Posterior vena cava (tissue), 2 donors: ENCODE results near the gene POP7. TPM values are rescaled to one million over a fixed set of nuclear protein-coding genes. Genes with fewer than 3 reads are reported as not detected.
"Not testable (repeated sequence)": the region's sequence is repeated elsewhere in the genome, so short reads cannot be mapped to it uniquely, and the experiment has no call there.

Experiments used
- DNase-seq: peaks from one replicate; pipeline ENCODE4 v3.0.0-alpha.2; 2020; ENCODE audit warnings: low spot score
- intact Hi-C, 2 donors: fragments of 100-400 bp; cut with DNase I; formaldehyde crosslinking; loops; one replicate each; pipeline versions ENCODE4 v1.14.1 to v1.14.2; 2022 to 2023
- total RNA-seq, 2 donors: library from RNA; stranded (reverse); fragmentation: NEBNext Ultra II Directional; extraction: Animal tissue kit (Norgen Biotek cat#: 25700); gene quantifications; one replicate each; pipeline ENCODE4 v1.2.1, GENCODE V29; 2021
- donor health status: DM: yes; HTN: yes; CAD: no.
- donor health status: DM: yes; HTN: yes; CAD: no.

Gene POP7
- total RNA-seq, 2 donors from 2014 or later: 17.1 to 23.0 TPM

DNA sequence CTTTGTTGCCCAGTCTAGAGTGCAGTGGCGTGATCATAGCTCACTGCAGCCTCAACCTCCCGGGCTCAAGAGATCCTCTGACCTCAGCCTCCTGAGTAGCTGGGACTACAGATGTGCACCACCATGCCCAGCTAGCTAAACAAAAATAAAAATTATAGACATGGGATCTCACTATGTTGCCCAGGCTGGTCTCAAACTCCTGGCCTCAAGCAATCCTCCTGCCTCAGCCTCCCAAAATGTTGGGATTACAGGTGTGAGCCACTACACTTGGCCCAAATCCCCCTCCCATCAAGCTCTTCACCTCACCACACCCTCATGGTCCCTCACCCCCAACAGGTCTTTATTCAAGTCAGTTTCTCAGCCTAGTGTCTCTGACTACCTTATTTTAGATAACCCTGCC lies 11.2 kb downstream of the POP7 start:
- intact Hi-C loops, DNase-seq: not testable (repeated sequence)

DNA sequence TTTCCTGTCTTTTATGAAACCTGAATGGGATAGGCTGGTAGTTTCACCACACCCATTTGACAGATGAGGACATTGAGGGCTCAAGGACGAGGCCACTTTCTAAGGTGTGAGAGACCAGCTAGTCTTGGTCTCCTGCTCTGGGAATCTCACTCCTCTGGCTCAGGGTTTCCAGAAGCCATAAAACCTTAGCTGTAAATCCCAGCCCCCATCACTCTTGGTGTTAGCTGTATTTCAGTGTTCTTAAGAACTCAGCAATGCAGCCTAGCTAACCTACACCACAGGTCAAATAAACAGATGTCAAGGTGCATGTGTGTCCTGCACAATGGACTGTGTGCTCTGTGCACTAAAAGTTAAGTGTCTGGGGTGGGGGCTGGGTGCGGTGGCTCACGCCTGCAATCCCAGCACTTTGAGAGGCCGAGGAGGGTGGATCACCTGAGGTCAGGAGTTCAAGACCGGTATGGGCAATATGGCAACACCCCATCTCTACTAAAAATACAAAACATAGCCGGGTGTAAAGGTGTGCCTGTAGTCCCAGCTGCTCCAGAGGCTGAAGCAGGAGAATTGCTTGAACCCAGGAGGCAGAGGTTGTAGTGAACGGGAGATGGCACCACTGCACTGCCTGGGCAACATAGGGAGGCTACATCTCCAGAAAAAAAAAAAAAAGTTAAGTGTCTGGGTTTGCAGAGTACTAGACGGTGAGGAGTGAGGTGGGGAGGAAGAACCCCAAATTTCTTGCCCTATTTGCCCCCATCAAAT lies 13.8 kb downstream of the POP7 start:
- DNase-seq: no peak
- intact Hi-C loops: loop anchor here in 1 of 2 donors (10.0 kb wide), 1 partner anchor 135 kb away; the partner anchor contains the start of gene SLC12A9

DNA sequence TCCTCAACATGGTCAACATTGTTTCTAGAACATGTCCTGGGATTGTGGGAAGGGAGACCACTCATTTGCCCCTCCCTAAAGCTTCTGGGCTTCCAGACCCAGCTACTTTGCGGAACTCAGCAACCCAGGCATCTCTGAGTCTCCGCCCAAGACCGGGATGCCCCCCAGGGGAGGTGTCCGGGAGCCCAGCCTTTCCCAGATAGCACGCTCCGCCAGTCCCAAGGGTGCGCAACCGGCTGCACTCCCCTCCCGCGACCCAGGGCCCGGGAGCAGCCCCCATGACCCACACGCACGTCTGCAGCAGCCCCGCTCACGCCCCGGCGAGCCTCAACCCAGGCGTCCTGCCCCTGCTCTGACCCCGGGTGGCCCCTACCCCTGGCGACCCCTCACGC lies 14.4 kb downstream of the POP7 start, which contains the start of gene EPO:
Gene EPO (plus strand): TSS at position 190 of the 392 bp plus-strand sequence. CDS start 513 bp downstream, outside the sequence.
- no peak for DNase-seq
- intact Hi-C loops: loop anchor here in 1 of 2 donors (10.0 kb wide), 1 partner anchor 135 kb away; the partner anchor contains the start of gene SLC12A9

DNA sequence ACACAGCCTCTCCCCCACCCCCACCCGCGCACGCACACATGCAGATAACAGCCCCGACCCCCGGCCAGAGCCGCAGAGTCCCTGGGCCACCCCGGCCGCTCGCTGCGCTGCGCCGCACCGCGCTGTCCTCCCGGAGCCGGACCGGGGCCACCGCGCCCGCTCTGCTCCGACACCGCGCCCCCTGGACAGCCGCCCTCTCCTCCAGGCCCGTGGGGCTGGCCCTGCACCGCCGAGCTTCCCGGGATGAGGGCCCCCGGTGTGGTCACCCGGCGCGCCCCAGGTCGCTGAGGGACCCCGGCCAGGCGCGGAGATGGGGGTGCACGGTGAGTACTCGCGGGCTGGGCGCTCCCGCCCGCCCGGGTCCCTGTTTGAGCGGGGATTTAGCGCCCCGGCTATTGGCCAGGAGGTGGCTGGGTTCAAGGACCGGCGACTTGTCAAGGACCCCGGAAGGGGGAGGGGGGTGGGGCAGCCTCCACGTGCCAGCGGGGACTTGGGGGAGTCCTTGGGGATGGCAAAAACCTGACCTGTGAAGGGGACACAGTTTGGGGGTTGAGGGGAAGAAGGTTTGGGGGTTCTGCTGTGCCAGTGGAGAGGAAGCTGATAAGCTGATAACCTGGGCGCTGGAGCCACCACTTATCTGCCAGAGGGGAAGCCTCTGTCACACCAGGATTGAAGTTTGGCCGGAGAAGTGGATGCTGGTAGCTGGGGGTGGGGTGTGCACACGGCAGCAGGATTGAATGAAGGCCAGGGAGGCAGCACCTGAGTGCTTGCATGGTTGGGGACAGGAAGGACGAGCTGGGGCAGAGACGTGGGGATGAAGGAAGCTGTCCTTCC lies 15.0 kb downstream of the POP7 start:
- DNase-seq: no peak
- intact Hi-C loops: loop anchor here in 1 of 2 donors (10.0 kb wide), 1 partner anchor 134 kb away; the partner anchor contains the start of gene SLC12A9

DNA sequence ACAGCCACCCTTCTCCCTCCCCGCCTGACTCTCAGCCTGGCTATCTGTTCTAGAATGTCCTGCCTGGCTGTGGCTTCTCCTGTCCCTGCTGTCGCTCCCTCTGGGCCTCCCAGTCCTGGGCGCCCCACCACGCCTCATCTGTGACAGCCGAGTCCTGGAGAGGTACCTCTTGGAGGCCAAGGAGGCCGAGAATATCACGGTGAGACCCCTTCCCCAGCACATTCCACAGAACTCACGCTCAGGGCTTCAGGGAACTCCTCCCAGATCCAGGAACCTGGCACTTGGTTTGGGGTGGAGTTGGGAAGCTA lies 15.5 kb downstream of the POP7 start:
- intact Hi-C loops: loop anchor here in 1 of 2 donors (10.0 kb wide), 1 partner anchor 133 kb away; the partner anchor contains the start of gene SLC12A9
- DNase-seq: no peak

DNA sequence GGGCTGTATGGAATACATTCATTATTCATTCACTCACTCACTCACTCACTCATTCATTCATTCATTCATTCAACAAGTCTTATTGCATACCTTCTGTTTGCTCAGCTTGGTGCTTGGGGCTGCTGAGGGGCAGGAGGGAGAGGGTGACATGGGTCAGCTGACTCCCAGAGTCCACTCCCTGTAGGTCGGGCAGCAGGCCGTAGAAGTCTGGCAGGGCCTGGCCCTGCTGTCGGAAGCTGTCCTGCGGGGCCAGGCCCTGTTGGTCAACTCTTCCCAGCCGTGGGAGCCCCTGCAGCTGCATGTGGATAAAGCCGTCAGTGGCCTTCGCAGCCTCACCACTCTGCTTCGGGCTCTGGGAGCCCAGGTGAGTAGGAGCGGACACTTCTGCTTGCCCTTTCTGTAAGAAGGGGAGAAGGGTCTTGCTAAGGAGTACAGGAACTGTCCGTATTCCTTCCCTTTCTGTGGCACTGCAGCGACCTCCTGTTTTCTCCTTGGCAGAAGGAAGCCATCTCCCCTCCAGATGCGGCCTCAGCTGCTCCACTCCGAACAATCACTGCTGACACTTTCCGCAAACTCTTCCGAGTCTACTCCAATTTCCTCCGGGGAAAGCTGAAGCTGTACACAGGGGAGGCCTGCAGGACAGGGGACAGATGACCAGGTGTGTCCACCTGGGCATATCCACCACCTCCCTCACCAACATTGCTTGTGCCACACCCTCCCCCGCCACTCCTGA lies 16.7 kb downstream of the POP7 start:
- intact Hi-C loops: loop anchor here in 1 of 2 donors (2.0 to 10.0 kb wide), 2 partner anchors 132 to 254 kb away; partner anchors contain the start of gene SLC12A9

DNA sequence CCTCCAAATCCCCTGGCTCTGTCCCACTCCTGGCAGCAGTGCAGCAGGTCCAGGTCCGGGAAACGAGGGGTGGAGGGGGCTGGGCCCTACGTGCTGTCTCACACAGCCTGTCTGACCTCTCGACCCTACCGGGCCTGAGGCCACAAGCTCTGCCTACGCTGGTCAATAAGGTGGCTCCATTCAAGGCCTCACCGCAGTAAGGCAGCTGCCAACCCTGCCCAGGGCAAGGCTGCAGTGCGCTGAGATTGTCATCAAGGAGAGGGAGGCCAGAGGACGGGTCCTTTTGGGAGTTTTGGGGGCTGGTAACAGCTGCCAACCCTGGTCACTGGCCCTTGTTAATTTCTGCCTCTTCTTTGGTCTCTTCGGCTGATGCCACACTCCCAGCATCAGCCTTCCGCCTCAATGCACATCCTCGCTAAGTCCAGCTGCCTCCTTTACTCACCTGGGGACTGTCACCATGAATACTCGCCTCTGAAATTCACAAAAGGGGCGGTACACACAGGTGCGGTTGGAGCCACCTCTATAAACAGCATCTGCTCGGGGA lies 17.9 kb downstream of the POP7 start:
- DNase-seq: no peak
- intact Hi-C loops: loop anchor here in 1 of 2 donors (2.0 to 10.0 kb wide), 2 partner anchors 131 to 255 kb away; partner anchors contain the start of gene SLC12A9

More for the DNA sequence above, 16.7 kb downstream of the POP7 start:
- no peak for DNase-seq

DNA sequence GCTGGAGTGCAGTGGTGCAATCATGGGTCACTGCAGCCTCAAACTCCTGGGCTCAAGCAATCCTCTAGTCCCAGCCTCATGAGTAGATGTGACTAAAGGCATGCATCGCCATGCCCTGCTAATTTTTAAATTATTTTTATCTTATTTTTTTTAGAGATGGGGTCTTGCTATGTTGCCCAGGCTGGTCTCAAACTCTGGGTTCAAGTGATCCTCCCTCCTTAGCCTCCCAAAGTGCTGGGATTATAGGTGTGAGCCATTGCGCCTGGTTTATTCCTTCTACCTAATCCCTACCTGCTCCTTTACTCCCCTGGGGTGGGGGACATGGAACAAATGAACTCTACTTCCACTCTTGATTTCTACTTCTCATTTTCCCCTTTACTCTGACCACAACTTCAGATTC lies 18.4 kb downstream of the POP7 start:
- DNase-seq: not testable (repeated sequence)
- intact Hi-C loops: loop anchor here in 1 of 2 donors (10.0 kb wide), 1 partner anchor 130 kb away; the partner anchor contains the start of gene SLC12A9

DNA sequence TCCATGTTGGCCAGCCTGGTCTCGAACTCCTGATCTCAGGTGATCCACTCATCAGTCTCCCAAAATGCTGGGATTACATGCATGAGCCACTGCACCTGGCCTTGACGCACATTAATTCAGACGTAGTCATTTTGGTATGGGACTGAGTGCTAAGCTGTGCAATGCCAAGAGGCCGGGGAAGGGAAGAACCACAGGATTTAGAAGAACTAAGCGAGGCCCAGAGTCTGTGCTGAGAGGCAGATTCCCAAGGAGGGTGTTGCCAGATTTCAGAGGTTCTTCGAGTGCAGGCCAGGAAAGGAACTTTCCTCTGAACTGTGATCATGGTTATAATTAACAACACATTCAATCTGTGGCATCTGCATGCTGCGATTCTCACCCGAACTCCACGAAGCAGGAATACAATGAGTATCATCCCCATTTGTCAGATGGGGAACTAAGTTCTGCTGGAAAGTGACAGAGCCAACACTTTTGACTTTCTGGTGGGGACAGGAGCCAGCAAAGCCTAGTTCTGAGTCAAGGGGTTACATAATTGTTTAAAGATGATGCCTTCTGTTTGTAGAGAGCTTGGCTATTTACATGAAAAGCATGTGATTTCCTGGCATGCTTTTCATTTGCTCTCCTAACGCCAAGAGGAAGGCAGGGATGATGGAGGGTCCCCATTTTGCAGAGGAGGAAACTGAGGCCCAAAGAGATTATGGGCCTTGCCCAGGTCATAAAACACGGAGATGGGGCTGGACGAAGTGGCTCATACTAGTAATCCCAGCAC lies 21.3 kb downstream of the POP7 start:
- no peak for DNase-seq
- intact Hi-C loops: loop anchor here in 1 of 2 donors (10.0 kb wide), 1 partner anchor 128 kb away; the partner anchor contains the start of gene SLC12A9

DNA sequence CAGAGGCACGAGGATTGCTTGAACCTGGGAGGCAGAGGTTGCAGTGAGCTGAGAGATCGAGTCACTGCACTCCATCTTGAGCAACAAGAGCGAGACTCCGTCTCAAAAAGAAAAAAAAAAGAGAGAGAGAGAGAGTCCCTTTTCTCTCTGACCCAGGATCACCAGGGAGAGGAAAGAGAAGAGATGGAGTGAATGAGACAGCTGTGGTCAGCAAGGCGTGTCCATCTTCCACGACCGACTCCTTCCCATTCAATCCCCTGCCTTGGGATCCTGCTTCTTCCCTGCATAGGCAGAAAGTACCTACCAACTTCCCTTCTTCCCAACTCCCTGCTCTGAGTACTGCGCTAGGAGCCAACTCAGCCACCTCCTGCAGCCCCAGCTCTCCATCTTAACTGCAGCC lies 22.3 kb downstream of the POP7 start:
- DNase-seq: no peak
- intact Hi-C loops: loop anchor here in 1 of 2 donors (2.0 to 10.0 kb wide), 2 partner anchors 127 to 255 kb away; partner anchors contain the start of gene SLC12A9

DNA sequence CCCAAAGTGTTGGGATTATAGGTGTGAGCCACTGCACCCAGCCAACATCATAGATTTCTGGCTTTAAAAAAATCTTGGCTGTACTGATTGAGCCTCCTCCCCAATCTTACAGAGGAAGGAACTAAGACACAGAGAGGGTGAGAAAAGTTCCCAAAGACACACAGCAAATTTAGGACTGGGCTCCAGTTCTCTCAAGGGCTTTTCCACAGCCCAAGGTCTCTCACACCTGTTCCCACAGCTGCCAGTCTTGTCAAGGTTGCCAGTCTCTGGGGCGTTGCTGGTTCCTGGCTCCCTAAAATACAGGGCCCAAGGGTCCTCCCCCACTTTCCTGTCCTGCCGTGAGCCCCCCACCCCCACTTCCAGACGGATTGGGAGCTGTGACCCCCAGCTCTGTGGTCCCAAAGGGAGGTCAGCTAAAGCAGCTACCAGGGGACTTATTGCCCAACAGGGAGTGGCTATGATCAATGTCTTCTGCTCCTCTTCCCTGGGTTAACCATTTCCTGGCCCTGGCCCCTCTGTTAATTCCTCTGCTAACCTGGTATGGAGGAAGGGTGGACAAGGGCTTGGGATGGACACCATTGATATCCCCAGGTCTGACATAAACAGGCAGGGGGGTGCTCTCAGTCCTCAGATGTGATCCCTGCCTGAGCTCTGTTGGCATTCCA lies 24.3 kb downstream of the POP7 start:
- no peak for DNase-seq
- intact Hi-C loops: no loop called here

DNA sequence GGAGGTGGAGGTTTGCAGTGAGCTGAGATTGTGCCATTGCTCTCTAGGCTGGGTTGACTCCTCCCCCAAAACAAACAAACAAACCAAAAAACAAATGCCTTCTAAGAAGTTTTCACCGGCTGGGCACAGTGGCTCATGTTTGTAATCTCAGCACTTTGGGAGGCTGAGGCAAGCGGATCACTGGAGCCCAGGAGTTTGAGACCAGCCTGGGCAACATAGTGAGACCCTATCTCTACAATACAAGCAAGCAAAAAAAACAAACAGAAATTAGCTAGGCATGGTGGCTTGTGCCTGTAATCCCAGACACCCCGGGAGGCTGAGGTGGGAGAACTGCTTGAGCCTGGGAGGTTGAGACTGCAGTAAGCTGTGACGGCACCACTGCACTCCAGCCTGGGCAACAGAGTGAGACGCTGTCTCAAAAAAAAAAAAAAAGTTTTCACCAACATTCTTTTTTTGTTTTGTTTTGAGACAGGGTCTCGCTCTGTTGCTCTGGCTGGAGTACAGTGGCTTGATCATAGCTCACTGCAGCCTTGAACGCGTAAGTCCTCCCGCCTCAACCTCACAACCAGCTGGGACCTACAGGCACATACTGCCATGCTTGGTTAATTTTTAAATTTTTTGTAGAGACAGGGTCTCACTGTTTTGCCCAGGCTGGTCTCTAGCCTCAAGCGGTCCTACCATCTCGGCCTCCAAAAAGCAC lies 26.2 kb downstream of the POP7 start:
- DNase-seq: no peak
- intact Hi-C loops: no loop called here

DNA sequence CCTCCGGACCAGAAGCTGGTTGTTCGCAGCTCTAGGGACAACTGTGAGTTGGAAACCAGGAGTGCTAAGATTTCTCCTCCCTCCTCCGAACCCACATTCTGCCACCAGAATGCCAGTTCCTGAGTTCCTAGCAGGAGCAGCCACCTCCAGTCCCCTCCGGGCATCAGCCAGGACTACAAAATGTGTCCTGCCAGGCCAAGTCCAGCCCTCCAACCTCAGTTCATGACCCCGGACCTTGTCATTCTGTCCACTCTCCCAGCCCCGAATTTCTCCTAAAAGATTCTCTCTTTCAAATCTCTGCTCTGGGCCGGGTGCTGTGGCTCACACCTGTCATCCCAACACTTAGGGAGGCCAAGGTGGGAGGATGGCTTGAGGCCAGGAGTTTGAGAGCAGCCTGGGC lies 29.8 kb downstream of the POP7 start:
- no peak for DNase-seq
- intact Hi-C loops: no loop called here

DNA sequence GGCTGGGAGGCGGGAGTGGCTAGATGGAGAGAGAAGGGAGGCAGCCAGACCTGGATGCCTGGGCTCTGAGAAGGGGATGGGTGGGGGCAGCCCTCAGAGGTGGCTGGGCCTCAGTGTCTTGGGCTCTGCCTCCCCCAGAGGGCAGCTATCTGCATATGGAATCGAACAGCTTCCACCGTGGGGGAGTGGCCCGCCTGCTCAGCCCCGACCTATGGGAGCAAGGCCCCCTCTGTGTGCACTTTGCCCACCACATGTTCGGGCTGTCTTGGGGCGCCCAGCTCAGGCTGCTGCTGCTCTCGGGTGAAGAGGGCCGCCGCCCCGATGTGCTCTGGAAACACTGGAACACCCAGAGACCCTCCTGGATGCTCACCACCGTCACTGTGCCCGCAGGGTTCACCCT lies 30.8 kb downstream of the POP7 start:
- no peak for DNase-seq
- intact Hi-C loops: no loop called here

DNA sequence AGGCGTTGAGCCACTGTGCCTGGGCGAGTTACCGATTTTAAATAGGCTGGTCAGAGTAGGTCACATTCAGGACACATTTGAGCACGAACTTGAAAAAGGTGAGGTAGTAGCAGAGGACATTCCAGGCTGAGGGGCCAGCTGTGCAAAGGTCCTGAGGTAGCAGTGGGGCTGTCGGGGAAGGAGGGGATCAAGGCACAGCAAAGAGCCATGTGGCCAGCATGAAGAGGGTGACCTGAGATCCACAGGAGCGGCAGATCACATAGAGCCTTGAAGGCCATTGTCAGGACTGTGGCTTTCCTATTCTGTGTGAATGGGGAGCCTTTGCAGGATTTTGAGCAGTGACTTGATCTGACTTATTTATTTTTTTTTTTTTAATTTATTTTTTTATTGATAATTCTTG lies 34.0 kb downstream of the POP7 start:
- no peak for DNase-seq
- intact Hi-C loops: no loop called here

DNA sequence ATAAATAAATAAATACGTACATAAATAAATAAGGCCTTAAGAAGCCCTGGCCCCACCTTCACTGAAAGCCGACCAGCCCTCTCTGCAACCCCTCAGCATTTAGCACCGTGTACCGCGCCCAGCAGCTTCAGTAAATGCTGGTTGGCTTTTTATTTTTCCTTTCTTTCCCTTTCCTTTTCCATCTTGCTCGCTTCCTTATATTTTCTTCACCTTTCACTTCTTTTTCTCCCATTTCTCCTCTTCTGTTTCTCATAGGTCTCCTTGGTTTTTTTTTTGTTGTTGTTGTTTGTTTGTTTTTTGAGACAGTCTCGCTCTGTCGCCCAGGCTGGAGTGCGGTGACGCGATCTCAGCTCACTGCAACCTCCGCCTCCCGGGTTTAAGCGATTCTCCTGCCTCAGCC lies 38.7 kb downstream of the POP7 start:
- intact Hi-C loops: no loop called here
- DNase-seq: no peak

DNA sequence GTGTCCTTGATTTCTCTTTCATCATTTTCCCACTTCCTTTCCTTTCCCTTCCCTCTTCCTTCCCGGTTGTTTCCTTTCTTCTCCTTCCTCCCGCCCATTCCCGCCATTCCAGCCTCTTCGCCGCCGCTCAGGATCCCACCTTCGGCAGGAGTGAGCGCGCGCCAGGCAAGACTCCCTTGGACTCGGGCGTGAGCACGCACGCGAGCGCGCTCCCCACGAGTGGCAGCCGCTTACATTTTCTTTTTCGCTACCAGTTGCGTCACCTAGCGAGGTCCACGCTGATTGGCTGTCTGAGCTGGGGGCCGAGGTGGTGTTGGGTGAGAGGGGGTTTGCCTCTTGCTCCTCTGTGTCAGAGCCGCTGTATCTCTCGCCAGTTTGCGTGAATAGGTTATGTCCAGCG lies 39.3 kb downstream of the POP7 start:
- no peak for DNase-seq
- intact Hi-C loops: no loop called here
